ENCODE results near the gene NPR2. TPM values are rescaled to one million over a fixed set of nuclear protein-coding genes. Genes with fewer than 3 reads are reported as not detected.
A peak's percentile ranks its signal among the peaks of the same experiment; 100 is the strongest.

NPR2 gene
- total and polyA plus RNA-seq, 2 of the 13 experiments (the other 11 are each of a cell fraction or from before 2014, with no cell fraction given): 7.4 to 9.4 TPM

- peak; percentile 43; the same call in 1 of the 2 replicates for TF ChIP-seq ZNF772 (CRISPR knock-in tag; IDR thresholded peaks at IDR 0.05)
- TF ChIP-seq TAF1 (CRISPR knock-in tag; IDR thresholded peaks at IDR 0.05): peak; percentile 50; the same call in 1 of the 2 replicates
- peak; percentile 15; the same call in 1 of the 2 replicates for TF ChIP-seq NFKB2 (CRISPR knock-in tag; IDR thresholded peaks at IDR 0.05; ENCODE audit: borderline replicate concordance)
- TF ChIP-seq ARID2 (CRISPR knock-in tag; IDR thresholded peaks at IDR 0.05; ENCODE audit: borderline replicate concordance): 0 out of 2 replicates have a peak, but pooled peaks have one; percentile 65
- peak; percentile 90 for TF ChIP-seq POLR2G (IDR thresholded peaks at IDR 0.05; ENCODE audit: low read depth, low read length)
- TF ChIP-seq NRL (CRISPR knock-in tag; IDR thresholded peaks at IDR 0.05; ENCODE audit: borderline replicate concordance): no peak
- peak; percentile 81; the same call in 1 of the 2 replicates for TF ChIP-seq KDM2A (CRISPR knock-in tag; IDR thresholded peaks at IDR 0.05; ENCODE audit: borderline replicate concordance, low read depth)
- peak; percentile 83 for TF ChIP-seq UBTF (CRISPR knock-in tag; IDR thresholded peaks at IDR 0.05)
- TF ChIP-seq IRF9 (CRISPR knock-in tag; IDR thresholded peaks at IDR 0.05; ENCODE audit: borderline replicate concordance): peak; percentile 28; the same call in 1 of the 2 replicates
- TF ChIP-seq ZHX2 (IDR thresholded peaks at IDR 0.05; ENCODE audit: low read depth): 0 out of 2 replicates have a peak, but pooled peaks have one; percentile 48
- 0 out of 2 replicates have a peak, but pooled peaks have one; percentile 5 for TF ChIP-seq ZHX2 (CRISPR knock-in tag; IDR thresholded peaks at IDR 0.05; ENCODE audit: borderline replicate concordance)
- peak; percentile 50; the same call in 1 of the 2 replicates for TF ChIP-seq POLR2AphosphoS5 (IDR thresholded peaks at IDR 0.05; ENCODE audit: low read depth, low read length)
- TF ChIP-seq SP5 (CRISPR knock-in tag; IDR thresholded peaks at IDR 0.05; ENCODE audit: borderline replicate concordance, low read depth): 0 out of 2 replicates have a peak, but pooled peaks have one; percentile 5
Measured at GRCh38 chr9:35748858-35749514, 42.4 kb upstream of the NPR2 start, which contains the start of the genes GBA2 and RGP1 (continued).
